HUES48 (cell line): ENCODE data around the gene CD200.
"Not testable (repeated sequence)": the region's sequence is repeated elsewhere in the genome, so short reads cannot be mapped to it uniquely, and the experiment has no call there.

Experiments used
- H3K27ac ChIP-seq: one replicate; pipeline ENCODE4 v1.7.0; 2013; ENCODE audit warnings: low read depth, low read length, inconsistent platforms
- H3K27me3 ChIP-seq: 2 replicates; pipeline ENCODE4 v1.6.1; 2013; ENCODE audit warnings: mild to moderate bottlenecking, low read length; ENCODE audit not compliant: control insufficient read depth, insufficient read depth
- H3K36me3 ChIP-seq: 2 replicates; pipeline ENCODE4 v1.6.1; 2013; ENCODE audit warnings: low read length; ENCODE audit not compliant: control insufficient read depth, insufficient read depth
- H3K4me1 ChIP-seq: 2 replicates; pipeline ENCODE4 v1.6.1; 2013; ENCODE audit warnings: mild to moderate bottlenecking, low read length; ENCODE audit not compliant: control insufficient read depth, insufficient read depth
- H3K4me3 ChIP-seq: 2 replicates; pipeline ENCODE4 v1.5.1; 2013; ENCODE audit warnings: mild to moderate bottlenecking, low read depth, low read length
- H3K9ac ChIP-seq: 2 replicates; pipeline ENCODE4 v1.6.1; 2013; ENCODE audit warnings: mild to moderate bottlenecking, low read depth, low read length, moderate library complexity
- H3K9me3 ChIP-seq: 2 replicates; pipeline ENCODE4 v1.6.1; 2013; ENCODE audit warnings: low read length; ENCODE audit not compliant: control insufficient read depth, insufficient read depth

Gene CD200

GRCh38 chr3:112376241-112376911 is 43.4 kb downstream of the CD200 start:
- peaks cover 10% of the 10 kb centered on the region for H3K4me1 ChIP-seq
- no peak overlapping the region for H3K4me3 ChIP-seq
- H3K9me3 ChIP-seq = no peaks in the 10 kb centered on the region
- no peak overlapping the region for H3K27ac ChIP-seq
- no peaks in the 10 kb centered on the region for H3K27me3 ChIP-seq
- no peak overlapping the region for H3K9ac ChIP-seq
- H3K36me3 ChIP-seq = no peaks in the 10 kb centered on the region

- Histone ChIP-seq H3K4me3 (no peak overlapping the region), H3K36me3 (no peaks in the 10 kb centered on the region), H3K9ac (no peak overlapping the region), H3K27ac (no peak overlapping the region), H3K27me3 (no peaks in the 10 kb centered on the region), H3K9me3 (no peaks in the 10 kb centered on the region), H3K4me1 (peaks cover 10% of the 10 kb centered on the region)
Observed at GRCh38 chr3:112376992-112377391, 44.0 kb downstream of the CD200 start.

GRCh38 chr3:112377568-112378071 is 44.7 kb downstream of the CD200 start:
- Histone ChIP-seq H3K9me3 (no peaks in the 10 kb centered on the region), H3K27me3 (no peaks in the 10 kb centered on the region), H3K4me1 (peaks cover 10% of the 10 kb centered on the region), H3K27ac (no peak overlapping the region), H3K36me3 (no peaks in the 10 kb centered on the region), H3K9ac (no peak overlapping the region), H3K4me3 (no peak overlapping the region)

GRCh38 chr3:112378347-112378746 is 45.4 kb downstream of the CD200 start:
- not testable (repeated sequence) for H3K9ac ChIP-seq, H3K9me3 ChIP-seq, H3K27ac ChIP-seq, H3K36me3 ChIP-seq, H3K4me3 ChIP-seq, H3K27me3 ChIP-seq
- peaks cover 10% of the 10 kb centered on the region for H3K4me1 ChIP-seq

GRCh38 chr3:112379020-112379690 is 46.2 kb downstream of the CD200 start:
- peaks cover 10% of the 10 kb centered on the region for H3K4me1 ChIP-seq
- no peak overlapping the region for H3K9ac ChIP-seq
- no peaks in the 10 kb centered on the region for H3K27me3 ChIP-seq
- no peaks in the 10 kb centered on the region for H3K9me3 ChIP-seq
- no peaks in the 10 kb centered on the region for H3K36me3 ChIP-seq
- no peak overlapping the region for H3K4me3 ChIP-seq
- H3K27ac ChIP-seq = no peak overlapping the region

- Histone ChIP-seq H3K4me3 (no peak overlapping the region), H3K4me1 (peaks cover 22% of the 10 kb centered on the region), H3K9ac (no peak overlapping the region), H3K27ac (no peak overlapping the region), H3K36me3 (no peaks in the 10 kb centered on the region), H3K9me3 (no peaks in the 10 kb centered on the region), H3K27me3 (no peaks in the 10 kb centered on the region)
Observed at GRCh38 chr3:112381673-112382542, 49.0 kb downstream of the CD200 start.

GRCh38 chr3:112382543-112383160 is 49.7 kb downstream of the CD200 start:
- no peaks in the 10 kb centered on the region for H3K9me3 ChIP-seq
- no peaks in the 10 kb centered on the region for H3K27me3 ChIP-seq
- H3K36me3 ChIP-seq = no peaks in the 10 kb centered on the region
- H3K4me3 ChIP-seq = no peak overlapping the region
- no peak overlapping the region for H3K9ac ChIP-seq
- H3K4me1 ChIP-seq = peaks cover 16% of the 10 kb centered on the region
- no peak overlapping the region for H3K27ac ChIP-seq

- Histone ChIP-seq H3K9me3 (no peaks in the 10 kb centered on the region), H3K4me3 (no peak overlapping the region), H3K27ac (no peak overlapping the region), H3K9ac (no peak overlapping the region), H3K4me1 (peaks cover 13% of the 10 kb centered on the region; the same call in 1 of the 2 replicates), H3K27me3 (no peaks in the 10 kb centered on the region), H3K36me3 (no peaks in the 10 kb centered on the region)
Observed at GRCh38 chr3:112384769-112385168, 51.8 kb downstream of the CD200 start.

- no peak overlapping the region for H3K9ac ChIP-seq
- H3K27ac ChIP-seq = no peak overlapping the region
- no peaks in the 10 kb centered on the region for H3K36me3 ChIP-seq
- H3K9me3 ChIP-seq = peaks cover 14% of the 10 kb centered on the region
- peaks cover 37% of the 10 kb centered on the region for H3K4me1 ChIP-seq
- H3K4me3 ChIP-seq = no peak overlapping the region
- H3K27me3 ChIP-seq = no peaks in the 10 kb centered on the region
Observed at GRCh38 chr3:112388972-112389371, 56.0 kb downstream of the CD200 start.

- Histone ChIP-seq H3K27me3 (no peaks in the 10 kb centered on the region), H3K36me3 (no peaks in the 10 kb centered on the region), H3K9me3 (peaks cover 14% of the 10 kb centered on the region), H3K4me3 (no peak overlapping the region), H3K9ac (no peak overlapping the region), H3K27ac (peak overlapping the region; percentile 40), H3K4me1 (peaks cover 35% of the 10 kb centered on the region)
Observed at GRCh38 chr3:112389961-112390360, 57.0 kb downstream of the CD200 start.
